Brain microvascular endothelial cell (primary cell): Measurements from ENCODE around the gene AARSD1.
"Not testable (repeated sequence)": the region's sequence is repeated elsewhere in the genome, so short reads cannot be mapped to it uniquely, and the experiment has no call there.

Experiments
- DNase-seq: peaks from one replicate; pipeline ENCODE4 v3.0.0-alpha.2; 2020
- H3K27ac ChIP-seq: fragments of 250-450 bp; sonication (Bioruptor Pico); 2 replicates; pipeline ENCODE4 v1.5.1; 2020; ENCODE audit warnings: mild to moderate bottlenecking, moderate library complexity
- H3K27me3 ChIP-seq: fragments of 250-450 bp; sonication (Bioruptor Pico); replicated peaks from 2 replicates; pipeline ENCODE4 v1.5.1; 2020; ENCODE audit warnings: mild to moderate bottlenecking
- H3K36me3 ChIP-seq: fragments of 250-450 bp; sonication (Bioruptor Pico); replicated peaks from 2 replicates; pipeline ENCODE4 v1.5.1; 2020; ENCODE audit warnings: mild to moderate bottlenecking
- H3K4me3 ChIP-seq: 2 replicates; pipeline ENCODE4 v1.5.1; 2011; ENCODE audit warnings: low read depth, mild to moderate bottlenecking, control low read depth, low read length, moderate library complexity
- in situ Hi-C: cut with HindIII; loops from 2 replicates; pipeline ENCODE4 v1.10.0; 2017; ENCODE audit warnings: low sequenced_read_pairs, low pct_ligation_motif_present
- TF ChIP-seq, protein P1 (sequence below): IDR thresholded peaks from 2 replicates; pipeline ENCODE4 v1.5.1; 2011; ENCODE audit warnings: low read depth, mild to moderate bottlenecking, moderate library complexity, low read length, control low read depth, inconsistent platforms; ENCODE audit errors: missing control alignments

Gene AARSD1

DNA sequence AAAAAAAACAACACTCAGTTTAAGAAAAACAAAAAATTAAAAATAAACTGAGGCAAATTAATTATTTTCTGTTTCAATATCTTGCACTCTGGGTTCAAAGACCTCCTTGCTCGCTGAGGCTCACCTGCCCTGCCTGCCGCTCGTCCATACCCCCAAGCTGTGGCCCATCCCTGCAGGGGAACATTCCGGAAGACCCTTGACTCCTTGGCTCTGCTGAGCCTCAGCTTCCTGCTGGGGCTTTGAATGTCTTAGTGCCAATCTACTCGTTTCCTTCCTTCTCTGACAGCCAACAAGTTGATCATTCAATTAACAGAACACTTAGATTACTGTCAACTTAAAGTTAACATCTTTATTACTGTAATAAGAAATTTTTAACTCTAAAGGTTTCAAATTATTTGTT lies 39.4 kb downstream of the AARSD1 start:
- H3K4me3 ChIP-seq: no peak overlapping the region
- TF ChIP-seq, protein P1, sequence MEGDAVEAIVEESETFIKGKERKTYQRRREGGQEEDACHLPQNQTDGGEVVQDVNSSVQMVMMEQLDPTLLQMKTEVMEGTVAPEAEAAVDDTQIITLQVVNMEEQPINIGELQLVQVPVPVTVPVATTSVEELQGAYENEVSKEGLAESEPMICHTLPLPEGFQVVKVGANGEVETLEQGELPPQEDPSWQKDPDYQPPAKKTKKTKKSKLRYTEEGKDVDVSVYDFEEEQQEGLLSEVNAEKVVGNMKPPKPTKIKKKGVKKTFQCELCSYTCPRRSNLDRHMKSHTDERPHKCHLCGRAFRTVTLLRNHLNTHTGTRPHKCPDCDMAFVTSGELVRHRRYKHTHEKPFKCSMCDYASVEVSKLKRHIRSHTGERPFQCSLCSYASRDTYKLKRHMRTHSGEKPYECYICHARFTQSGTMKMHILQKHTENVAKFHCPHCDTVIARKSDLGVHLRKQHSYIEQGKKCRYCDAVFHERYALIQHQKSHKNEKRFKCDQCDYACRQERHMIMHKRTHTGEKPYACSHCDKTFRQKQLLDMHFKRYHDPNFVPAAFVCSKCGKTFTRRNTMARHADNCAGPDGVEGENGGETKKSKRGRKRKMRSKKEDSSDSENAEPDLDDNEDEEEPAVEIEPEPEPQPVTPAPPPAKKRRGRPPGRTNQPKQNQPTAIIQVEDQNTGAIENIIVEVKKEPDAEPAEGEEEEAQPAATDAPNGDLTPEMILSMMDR: no peak
- in situ Hi-C loops: no loop called here
- DNase-seq: no peak
- H3K27me3 ChIP-seq: peaks cover 22% of the 10 kb centered on the region
- no peaks in the 10 kb centered on the region for H3K36me3 ChIP-seq
- H3K27ac ChIP-seq: no peak overlapping the region

DNA sequence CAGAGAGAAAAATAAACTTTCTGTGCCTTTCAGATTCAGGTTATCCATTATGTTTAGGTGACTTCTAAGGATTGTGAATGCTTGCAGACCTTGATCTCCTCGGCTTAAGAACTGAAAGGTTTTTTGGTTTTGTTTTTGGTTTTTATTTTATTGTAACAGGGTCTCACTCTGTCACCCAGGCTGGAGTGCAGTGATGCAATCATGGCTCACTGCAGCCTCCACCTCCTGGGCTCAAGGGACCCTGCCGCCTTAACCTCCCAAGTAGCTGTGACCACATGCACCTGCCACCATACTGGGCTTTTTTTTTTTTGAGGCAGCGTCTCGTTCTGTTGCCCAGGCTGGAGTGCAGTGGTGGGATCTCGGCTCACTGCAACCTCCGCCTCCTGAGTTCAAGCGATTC lies 40.8 kb downstream of the AARSD1 start:
- DNase-seq, H3K27ac ChIP-seq, H3K4me3 ChIP-seq, in situ Hi-C loops, H3K36me3 ChIP-seq: not testable (repeated sequence)
- peaks cover 22% of the 10 kb centered on the region for H3K27me3 ChIP-seq

DNA sequence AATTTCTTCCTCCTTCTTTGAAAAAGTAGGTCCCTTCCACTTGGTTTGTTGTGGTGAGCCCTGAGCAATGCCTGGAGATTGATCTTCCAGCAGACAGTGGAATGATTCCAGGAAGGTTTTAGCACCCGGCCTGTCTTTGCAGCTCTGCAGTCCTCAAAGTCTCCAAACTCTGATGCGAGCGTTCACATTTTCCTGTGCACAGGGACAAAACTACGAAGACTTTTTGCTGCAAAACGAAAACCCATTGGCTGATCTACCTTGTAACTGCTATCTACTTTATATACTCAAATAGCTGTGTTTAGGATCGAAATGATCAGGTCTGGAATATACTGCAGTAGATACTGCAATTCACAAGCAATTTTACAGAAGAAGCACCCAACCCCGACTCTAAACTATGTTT lies 42.0 kb downstream of the AARSD1 start:
- TF ChIP-seq, protein P1: no peak
- DNase-seq: no peak
- Histone ChIP-seq H3K36me3 (no peaks in the 10 kb centered on the region), H3K4me3 (no peak overlapping the region), H3K27me3 (peaks cover 22% of the 10 kb centered on the region), H3K27ac (no peak overlapping the region)
- in situ Hi-C loops: no loop called here

DNA sequence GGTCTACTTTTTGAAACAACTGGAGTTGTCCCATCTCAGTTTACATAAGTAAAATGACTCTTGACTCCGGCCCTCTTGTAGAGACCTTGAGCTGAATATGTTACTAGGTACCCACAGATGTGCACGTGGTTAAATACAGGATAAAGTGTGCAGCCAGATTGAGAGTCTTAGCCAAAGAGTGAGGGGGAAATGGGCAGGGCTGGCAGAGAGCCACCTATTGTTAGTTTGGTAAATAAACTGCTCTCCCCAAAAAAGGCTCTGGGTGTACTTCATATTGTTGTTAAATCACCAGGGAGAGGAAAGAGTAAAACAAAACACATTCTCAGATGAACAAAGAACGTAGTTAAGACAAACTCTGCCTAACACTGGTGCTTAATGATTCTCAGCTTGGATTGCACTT lies 43.3 kb downstream of the AARSD1 start:
- DNase-seq: no peak
- peaks cover 22% of the 10 kb centered on the region for H3K27me3 ChIP-seq
- TF ChIP-seq, protein P1: no peak
- H3K36me3 ChIP-seq: no peaks in the 10 kb centered on the region
- no peak overlapping the region for H3K4me3 ChIP-seq
- in situ Hi-C loops: no loop called here
- H3K27ac ChIP-seq: no peak overlapping the region

DNA sequence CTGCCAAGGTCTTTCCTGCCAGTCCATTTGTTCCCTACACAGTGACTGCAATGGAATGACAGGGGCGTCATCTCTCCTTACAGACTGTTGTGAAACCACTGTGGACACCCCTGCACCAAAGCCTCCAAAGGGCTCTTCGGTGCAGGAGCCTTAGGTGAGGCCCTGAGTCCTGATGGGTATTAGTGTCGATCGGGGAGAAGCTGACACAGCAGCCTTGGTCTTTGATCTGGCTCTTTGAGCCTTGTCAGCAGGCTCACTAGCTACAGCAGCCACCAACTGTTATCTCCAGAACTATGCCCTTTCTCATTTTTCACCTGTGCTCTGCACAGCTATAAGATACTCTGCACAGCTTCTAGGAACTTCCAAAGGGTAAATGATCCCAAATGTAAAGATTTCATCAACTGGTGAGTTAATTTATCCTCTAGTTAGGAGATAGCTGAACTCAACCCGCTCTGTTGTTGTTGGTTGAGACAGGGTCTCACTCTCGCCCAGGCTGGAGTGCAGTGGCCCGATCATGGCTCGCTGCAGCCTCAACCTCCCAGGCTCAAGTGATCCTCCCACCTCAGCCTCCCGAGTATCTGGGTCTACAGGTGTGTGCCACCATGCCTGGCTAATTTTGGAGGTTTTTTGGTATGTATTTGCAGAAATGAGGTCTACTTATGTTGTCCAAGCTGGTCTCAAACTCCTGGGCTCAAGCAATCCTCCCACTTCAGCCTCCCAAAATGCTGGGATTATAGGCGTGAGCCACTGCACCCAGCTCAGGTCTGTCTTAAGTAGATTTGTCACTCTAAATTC lies 44.0 kb downstream of the AARSD1 start:
- DNase-seq: no peak
- Histone ChIP-seq H3K4me3 (no peak overlapping the region), H3K36me3 (no peaks in the 10 kb centered on the region), H3K27me3 (peaks cover 22% of the 10 kb centered on the region), H3K27ac (no peak overlapping the region)
- in situ Hi-C loops: no loop called here
- TF ChIP-seq, protein P1: no peak

DNA sequence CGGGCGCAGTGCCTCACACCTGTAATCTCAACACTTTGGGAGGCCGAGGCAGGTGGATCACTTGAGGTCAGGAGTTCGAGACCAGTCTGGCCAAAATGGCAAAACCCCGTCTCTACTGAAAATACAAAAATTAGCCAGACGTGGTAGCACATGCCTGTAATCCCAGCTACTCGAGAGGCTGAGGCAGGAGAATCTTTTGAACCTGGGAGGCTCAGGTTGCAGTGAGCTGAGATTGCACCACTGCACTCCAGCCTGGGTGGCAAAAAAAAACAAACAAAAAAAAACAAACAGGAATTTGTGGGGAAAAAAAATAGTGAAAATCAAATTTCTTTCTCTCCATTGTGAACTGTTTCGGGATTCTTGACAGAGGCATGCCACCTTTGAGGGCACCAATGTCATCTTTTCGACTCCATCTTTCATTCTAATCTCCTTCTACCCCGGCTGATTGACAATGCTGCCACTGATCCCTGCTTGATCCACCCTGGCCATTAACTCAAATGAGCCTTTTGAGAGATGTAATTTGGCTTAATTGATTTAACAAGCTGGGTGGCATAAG lies 44.7 kb downstream of the AARSD1 start:
- in situ Hi-C loops, DNase-seq, H3K27ac ChIP-seq, H3K4me3 ChIP-seq, H3K36me3 ChIP-seq: not testable (repeated sequence)
- H3K27me3 ChIP-seq: peaks cover 22% of the 10 kb centered on the region
